GM18526 (cell line): Measurements from ENCODE around the gene MXI1.

Experiments
- POLR2A ChIP-seq: IDR thresholded peaks from 3 replicates; pipeline ENCODE4 v1.6.1; 2011; ENCODE audit not compliant: insufficient read length; ENCODE audit errors: extremely low read depth

The MXI1 gene

GRCh38 chr10:110174816-110175215 is 32.6 kb upstream of the MXI1 start:
- TF ChIP-seq POLR2A = no peak

GRCh38 chr10:110175406-110175805 is 32.0 kb upstream of the MXI1 start:
- no peak for TF ChIP-seq POLR2A

- no peak for TF ChIP-seq POLR2A
Observed at GRCh38 chr10:110176141-110177030, 31.0 kb upstream of the MXI1 start.

GRCh38 chr10:110179220-110179619 is 28.2 kb upstream of the MXI1 start:
- no peak for TF ChIP-seq POLR2A

GRCh38 chr10:110181451-110181850 is 26.0 kb upstream of the MXI1 start:
- TF ChIP-seq POLR2A = no peak

GRCh38 chr10:110181911-110182310 is 25.5 kb upstream of the MXI1 start:
- no peak for TF ChIP-seq POLR2A

- no peak for TF ChIP-seq POLR2A
Observed at GRCh38 chr10:110184398-110184797, 23.0 kb upstream of the MXI1 start.

- TF ChIP-seq POLR2A = no peak
Observed at GRCh38 chr10:110190170-110190569, 17.2 kb upstream of the MXI1 start.

- TF ChIP-seq POLR2A = no peak
Observed at GRCh38 chr10:110192552-110192951, 14.9 kb upstream of the MXI1 start.

GRCh38 chr10:110200503-110200902 is 6.9 kb upstream of the MXI1 start:
- no peak for TF ChIP-seq POLR2A

- TF ChIP-seq POLR2A = no peak
Observed at GRCh38 chr10:110203500-110204455, 3.6 kb upstream of the MXI1 start.

GRCh38 chr10:110205051-110205675 is 2.2 kb upstream of the MXI1 start:
- no peak for TF ChIP-seq POLR2A

GRCh38 chr10:110207805-110208613 is 604 bp downstream of the MXI1 start:
- no peak for TF ChIP-seq POLR2A

- TF ChIP-seq POLR2A = no peak
Observed at GRCh38 chr10:110208614-110209453, 1.4 kb downstream of the MXI1 start.
